Glutamatergic neuron (in vitro differentiated cells): Measurements from ENCODE around the gene TRABD. TPM values are rescaled to one million over a fixed set of nuclear protein-coding genes. Genes with fewer than 3 reads are reported as not detected.
A peak's percentile ranks its signal among the peaks of the same experiment; 100 is the strongest.

ENCODE experiments used
- DNase-seq: peaks from one replicate; pipeline ENCODE4 v3.0.0; 2022
- H3K27ac Mint-ChIP-seq: one replicate; pipeline ENCODE4 v1.8.0; 2020; ENCODE audit warnings: mild to moderate bottlenecking, mixed read lengths, inconsistent platforms; ENCODE audit not compliant: unreplicated experiment
- H3K27me3 Mint-ChIP-seq: one replicate; pipeline ENCODE4 v1.8.0; 2020; ENCODE audit warnings: mild to moderate bottlenecking, moderate library complexity, mixed read lengths, inconsistent platforms; ENCODE audit not compliant: unreplicated experiment
- H3K36me3 Mint-ChIP-seq: one replicate; pipeline ENCODE4 v1.8.0; 2020; ENCODE audit warnings: mild to moderate bottlenecking, mixed read lengths, inconsistent platforms; ENCODE audit not compliant: unreplicated experiment
- H3K4me1 Mint-ChIP-seq: one replicate; pipeline ENCODE4 v1.8.0; 2020; ENCODE audit warnings: mild to moderate bottlenecking, low read depth, mixed read lengths, inconsistent platforms; ENCODE audit not compliant: unreplicated experiment
- H3K4me3 Mint-ChIP-seq: one replicate; pipeline ENCODE4 v1.8.0; 2020; ENCODE audit warnings: mild to moderate bottlenecking, mixed read lengths, inconsistent platforms; ENCODE audit not compliant: unreplicated experiment
- H3K9me3 Mint-ChIP-seq: one replicate; pipeline ENCODE4 v1.8.0; 2020; ENCODE audit warnings: mild to moderate bottlenecking, moderate library complexity, mixed read lengths, inconsistent platforms; ENCODE audit not compliant: unreplicated experiment
- total RNA-seq: library from RNA; stranded (reverse); fragmentation: NEBNext Ultra II Directional; extraction: Animal tissue kit (Norgen Biotek cat#: 25700); gene quantifications from one replicate; pipeline ENCODE4 v1.2.1, GENCODE V29; 2021; ENCODE audit not compliant: unreplicated experiment
- TF ChIP-seq, protein P1 (sequence below): fragments of 200-600 bp; sonication (generic); IDR thresholded peaks from one replicate; pipeline ENCODE4 v1.5.0; 2021; ENCODE audit not compliant: partially characterized antibody, unreplicated experiment

Gene TRABD
- total RNA-seq, 1 donor from 2014 or later: 31.3 TPM

DNA sequence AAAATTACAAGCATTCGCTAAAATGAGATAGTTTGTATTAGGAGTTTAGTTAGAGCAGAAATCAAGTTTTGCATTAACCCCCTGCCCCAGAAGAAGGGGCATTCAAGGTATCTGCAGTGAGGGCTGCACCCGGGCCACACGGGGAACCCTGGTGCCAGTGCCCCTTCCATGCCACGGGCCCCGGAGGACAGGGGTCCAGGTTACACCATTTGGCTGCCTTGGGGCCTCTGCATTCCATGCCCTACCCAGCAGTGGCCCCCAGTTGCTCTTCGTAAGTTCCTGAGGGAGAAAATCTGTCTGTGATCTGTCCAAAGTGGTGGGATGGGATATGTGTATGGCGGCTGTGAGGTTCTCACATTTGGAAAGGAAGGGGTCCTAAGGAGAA, 32.0 kb upstream of the TRABD start:
- Mint-ChIP-seq H3K36me3 (no peaks in the 10 kb centered on the region), H3K9me3 (peaks cover 2% of the 10 kb centered on the region), H3K4me1 (peaks cover 21% of the 10 kb centered on the region), H3K27ac (no peak overlapping the region), H3K4me3 (no peak overlapping the region), H3K27me3 (peaks cover 3% of the 10 kb centered on the region)
- TF ChIP-seq, protein P1, sequence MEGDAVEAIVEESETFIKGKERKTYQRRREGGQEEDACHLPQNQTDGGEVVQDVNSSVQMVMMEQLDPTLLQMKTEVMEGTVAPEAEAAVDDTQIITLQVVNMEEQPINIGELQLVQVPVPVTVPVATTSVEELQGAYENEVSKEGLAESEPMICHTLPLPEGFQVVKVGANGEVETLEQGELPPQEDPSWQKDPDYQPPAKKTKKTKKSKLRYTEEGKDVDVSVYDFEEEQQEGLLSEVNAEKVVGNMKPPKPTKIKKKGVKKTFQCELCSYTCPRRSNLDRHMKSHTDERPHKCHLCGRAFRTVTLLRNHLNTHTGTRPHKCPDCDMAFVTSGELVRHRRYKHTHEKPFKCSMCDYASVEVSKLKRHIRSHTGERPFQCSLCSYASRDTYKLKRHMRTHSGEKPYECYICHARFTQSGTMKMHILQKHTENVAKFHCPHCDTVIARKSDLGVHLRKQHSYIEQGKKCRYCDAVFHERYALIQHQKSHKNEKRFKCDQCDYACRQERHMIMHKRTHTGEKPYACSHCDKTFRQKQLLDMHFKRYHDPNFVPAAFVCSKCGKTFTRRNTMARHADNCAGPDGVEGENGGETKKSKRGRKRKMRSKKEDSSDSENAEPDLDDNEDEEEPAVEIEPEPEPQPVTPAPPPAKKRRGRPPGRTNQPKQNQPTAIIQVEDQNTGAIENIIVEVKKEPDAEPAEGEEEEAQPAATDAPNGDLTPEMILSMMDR: no peak
- DNase-seq: no peak

DNA sequence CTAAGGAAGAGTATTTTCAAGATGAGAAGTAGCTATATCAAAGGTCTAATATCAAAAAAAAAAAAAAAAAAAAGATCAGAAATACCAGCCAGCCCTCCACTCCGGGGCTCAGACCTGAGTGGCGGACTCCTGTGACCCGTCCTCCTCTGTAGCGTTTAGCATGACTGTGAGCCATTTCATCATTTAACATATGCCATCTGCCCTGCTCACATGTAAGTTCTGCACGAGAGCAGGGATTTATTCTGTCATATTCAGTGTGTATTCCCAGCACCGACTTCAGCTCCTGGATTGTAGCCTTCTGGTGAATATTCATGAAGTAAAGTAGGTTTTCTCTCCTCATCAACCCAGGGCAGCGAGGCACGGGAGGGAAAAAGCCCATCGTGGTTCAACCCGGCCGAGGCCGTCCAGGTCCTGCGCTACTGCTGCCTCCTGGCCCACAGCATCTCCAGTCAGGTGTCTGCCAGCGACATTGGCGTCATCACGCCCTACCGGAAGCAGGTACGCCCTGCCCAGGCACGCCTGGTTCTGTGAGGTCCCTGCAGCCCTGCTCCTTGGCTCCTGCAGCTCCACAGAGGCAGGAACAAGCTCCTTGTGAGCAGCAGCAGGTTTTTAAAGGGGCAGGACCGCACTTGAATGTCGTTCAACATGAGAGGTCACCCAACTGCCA, 27.9 kb upstream of the TRABD start:
- DNase-seq: peak; percentile 14
- Mint-ChIP-seq H3K27ac (no peak overlapping the region), H3K27me3 (peaks cover 3% of the 10 kb centered on the region), H3K4me3 (no peak overlapping the region), H3K36me3 (peaks cover 4% of the 10 kb centered on the region), H3K4me1 (peaks cover 8% of the 10 kb centered on the region), H3K9me3 (peaks cover 5% of the 10 kb centered on the region)
- TF ChIP-seq, protein P1: no peak

DNA sequence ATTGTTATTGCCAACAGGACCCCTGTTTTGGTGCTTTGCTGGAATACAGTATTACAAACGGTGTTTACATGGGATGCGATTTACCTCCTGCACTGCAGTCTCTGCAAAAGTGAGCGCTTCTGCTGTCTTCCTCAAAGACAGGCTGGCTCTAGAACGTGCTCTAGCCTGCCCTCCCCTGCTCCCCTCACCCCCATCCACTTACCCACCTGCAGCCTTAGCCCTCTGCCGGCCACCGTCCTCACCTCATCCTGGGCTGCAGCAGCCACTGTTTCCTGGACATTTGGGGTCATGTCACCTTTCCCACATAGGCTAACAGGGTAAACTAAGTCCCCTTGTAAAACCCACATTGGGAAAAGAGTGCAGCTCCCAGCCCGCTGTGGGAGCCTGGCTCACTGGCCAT, 24.8 kb upstream of the TRABD start:
- peaks cover 3% of the 10 kb centered on the region for H3K27me3 Mint-ChIP-seq
- peaks cover 5% of the 10 kb centered on the region for H3K9me3 Mint-ChIP-seq
- TF ChIP-seq, protein P1: no peak
- H3K4me3 Mint-ChIP-seq: no peak overlapping the region
- H3K36me3 Mint-ChIP-seq: peaks cover 4% of the 10 kb centered on the region
- no peak for DNase-seq
- H3K4me1 Mint-ChIP-seq: peaks cover 8% of the 10 kb centered on the region
- H3K27ac Mint-ChIP-seq: no peak overlapping the region

DNA sequence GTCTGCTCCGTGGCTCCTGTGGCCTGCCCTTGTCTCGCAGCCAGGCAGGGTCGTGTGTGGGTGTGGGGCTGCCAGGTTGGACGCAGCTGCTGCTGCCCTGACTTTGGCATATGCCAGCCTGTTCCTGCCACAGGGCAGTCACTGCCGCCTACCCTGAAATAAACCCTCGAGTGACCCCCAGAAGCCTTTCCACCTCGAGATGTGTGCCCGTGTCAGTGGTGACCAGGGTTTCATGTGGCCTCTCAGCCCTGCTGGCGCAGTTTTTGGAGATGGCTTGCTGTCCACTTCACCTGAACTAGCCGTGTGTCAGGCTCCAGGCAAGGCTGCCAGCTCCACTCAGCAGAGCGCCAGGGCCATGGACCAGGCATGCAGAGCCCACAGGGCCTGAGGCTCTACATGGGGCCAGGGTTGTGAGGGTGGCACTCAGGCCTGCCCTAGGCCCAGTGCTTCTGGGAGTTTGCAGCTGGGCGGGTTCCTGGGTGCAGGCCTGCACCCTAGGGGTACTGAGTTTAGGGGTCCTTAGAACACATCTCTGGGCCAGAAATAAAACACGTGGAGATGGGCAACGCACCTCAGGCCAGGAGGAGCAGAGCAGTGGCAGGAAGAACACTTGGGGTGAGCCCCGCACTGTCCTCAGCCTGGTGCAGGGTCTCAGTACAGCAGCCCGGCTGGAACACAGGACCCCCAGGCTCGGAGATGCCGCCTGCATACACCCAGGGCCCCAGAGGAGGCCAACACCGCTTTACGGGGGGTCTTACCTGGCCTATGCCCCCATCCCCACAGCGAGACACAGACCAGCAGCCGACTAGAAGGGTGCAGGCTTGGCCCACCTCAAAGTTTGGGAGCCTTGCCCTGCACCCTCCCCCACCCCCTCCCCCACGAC, 24.0 kb upstream of the TRABD start:
- Mint-ChIP-seq H3K27me3 (peaks cover 3% of the 10 kb centered on the region), H3K4me3 (no peak overlapping the region), H3K27ac (no peak overlapping the region), H3K4me1 (peaks cover 8% of the 10 kb centered on the region), H3K36me3 (peaks cover 4% of the 10 kb centered on the region), H3K9me3 (peaks cover 5% of the 10 kb centered on the region)
- peak; percentile 10 for DNase-seq
- TF ChIP-seq, protein P1: no peak
